Calu3 (cell line): ENCODE measurements around the gene NR1H2. TPM values are rescaled to one million over a fixed set of nuclear protein-coding genes. Genes with fewer than 3 reads are reported as not detected.

Source experiments
- BruUV-seq: library from RNA; stranded (reverse); fragments of 400-500 nt; replicated peaks from 2 replicates; lab custom pipeline; 2021; lab: Mats Ljungman, UMichigan
- CTCF ChIA-PET: fragments of 300-600 bp; sonication (Branson Sonifier 250); formaldehyde crosslinking; loops from one replicate; lab custom pipeline; 2022; ENCODE audit warnings: antibody characterized with exemption; lab: Charles Lee
- DNase-seq: peaks from one replicate; pipeline ENCODE4 v3.0.0; 2022
- H3K27ac Mint-ChIP-seq: one replicate; pipeline ENCODE4 v1.8.0; 2022; ENCODE audit warnings: mixed read lengths; ENCODE audit not compliant: unreplicated experiment
- H3K27me3 Mint-ChIP-seq: one replicate; pipeline ENCODE4 v1.8.0; 2022; ENCODE audit warnings: mixed read lengths; ENCODE audit not compliant: unreplicated experiment
- H3K36me3 Mint-ChIP-seq: one replicate; pipeline ENCODE4 v1.8.0; 2022; ENCODE audit warnings: mild to moderate bottlenecking, moderate library complexity, mixed read lengths; ENCODE audit not compliant: insufficient read depth, unreplicated experiment
- H3K4me1 Mint-ChIP-seq: one replicate; pipeline ENCODE4 v1.8.0; 2022; ENCODE audit warnings: mild to moderate bottlenecking, low read depth, mixed read lengths; ENCODE audit not compliant: unreplicated experiment
- H3K4me3 Mint-ChIP-seq: one replicate; pipeline ENCODE4 v1.8.0; 2022; ENCODE audit warnings: mild to moderate bottlenecking, low read depth, moderate library complexity, mixed read lengths; ENCODE audit not compliant: unreplicated experiment
- H3K9me3 Mint-ChIP-seq: one replicate; pipeline ENCODE4 v1.8.0; 2022; ENCODE audit warnings: low read depth, mixed read lengths; ENCODE audit not compliant: unreplicated experiment
- CTCF ChIP-seq: fragments of 200-600 bp; IDR thresholded peaks from one replicate; pipeline ENCODE4 v1.8.0; 2022; ENCODE audit warnings: antibody characterized with exemption; ENCODE audit not compliant: unreplicated experiment
- intact Hi-C: fragments of 100-400 bp; cut with micrococcal nuclease; formaldehyde crosslinking; loops from one replicate; pipeline ENCODE4 v1.10.0; 2022; ENCODE audit not compliant: unreplicated experiment
- total RNA-seq: library from RNA; stranded (reverse); gene quantifications from 2 replicates; pipeline ENCODE4 v1.2.3, GENCODE V29; 2022

NR1H2 gene
- total RNA-seq, 1 experiment from 2014 or later: 77.5 TPM

- no peak for DNase-seq
- peaks cover 29% of the 10 kb centered on the region for H3K27me3 Mint-ChIP-seq
- peak overlapping the region; percentile 2 for H3K27ac Mint-ChIP-seq
- H3K36me3 Mint-ChIP-seq: peaks cover 10% of the 10 kb centered on the region
- CTCF ChIA-PET: interaction anchor here (0.7 to 1.6 kb wide), 13 partner anchors 8 to 565 kb away, joined by 3 to 11 read pairs (median 5); partner anchors contain the start of genes KCNC3 and POLD1
- intact Hi-C loops: no loop called here
- H3K4me1 Mint-ChIP-seq: no peaks in the 10 kb centered on the region
- no TSS peak for BruUV-seq
- no peak for TF ChIP-seq CTCF
- H3K9me3 Mint-ChIP-seq: no peaks in the 10 kb centered on the region
- peak overlapping the region; percentile 76 for H3K4me3 Mint-ChIP-seq
Measured at GRCh38 chr19:50356691-50357177, 19.5 kb upstream of the NR1H2 start.

- Mint-ChIP-seq H3K9me3 (no peaks in the 10 kb centered on the region), H3K4me1 (no peaks in the 10 kb centered on the region), H3K27ac (peak overlapping the region; percentile 2), H3K27me3 (peaks cover 36% of the 10 kb centered on the region), H3K4me3 (peak overlapping the region; percentile 76), H3K36me3 (peaks cover 10% of the 10 kb centered on the region)
- intact Hi-C loops: no loop called here
- TF ChIP-seq CTCF: peak; percentile 98
- no TSS peak for BruUV-seq
- CTCF ChIA-PET: interaction anchor here (0.7 to 1.6 kb wide), 13 partner anchors 9 to 565 kb away, joined by 3 to 11 read pairs (median 5); partner anchors contain the start of genes KCNC3 and POLD1
- peak; percentile 82 for DNase-seq
Measured at GRCh38 chr19:50357178-50358100, 18.8 kb upstream of the NR1H2 start.

GRCh38 chr19:50358483-50359327, 17.6 kb upstream of the NR1H2 start:
- Mint-ChIP-seq H3K36me3 (peaks cover 10% of the 10 kb centered on the region), H3K27ac (no peak overlapping the region), H3K9me3 (no peaks in the 10 kb centered on the region), H3K4me1 (peaks cover 7% of the 10 kb centered on the region), H3K27me3 (peaks cover 47% of the 10 kb centered on the region), H3K4me3 (peak overlapping the region; percentile 12)
- no TSS peak for BruUV-seq
- no peak for TF ChIP-seq CTCF
- intact Hi-C loops: no loop called here
- CTCF ChIA-PET: no interaction called here
- DNase-seq: no peak

GRCh38 chr19:50359328-50359818, 16.9 kb upstream of the NR1H2 start:
- intact Hi-C loops: no loop called here
- no peak for DNase-seq
- Mint-ChIP-seq H3K27ac (no peak overlapping the region), H3K4me1 (peaks cover 7% of the 10 kb centered on the region), H3K9me3 (no peaks in the 10 kb centered on the region), H3K27me3 (peaks cover 47% of the 10 kb centered on the region), H3K4me3 (peak overlapping the region; percentile 12), H3K36me3 (peaks cover 10% of the 10 kb centered on the region)
- no peak for TF ChIP-seq CTCF
- BruUV-seq: no TSS peak
- CTCF ChIA-PET: no interaction called here
